BJ (cell line): ENCODE data around the gene CFAP97D1. TPM values are rescaled to one million over a fixed set of nuclear protein-coding genes. Genes with fewer than 3 reads are reported as not detected.

Experiments used
- CTCF ChIA-PET: fragments of 350-600 bp; formaldehyde crosslinking; extraction: SDS; loops from one replicate; lab custom pipeline; 2021; ENCODE audit warnings: antibody characterized with exemption, inconsistent platforms; lab: Yijun Ruan, JAX
- POLR2A ChIA-PET: fragments of 300-600 bp; sonication (Branson Sonifier 250); formaldehyde crosslinking; extraction: SDS; loops from one replicate; lab custom pipeline; 2021; ENCODE audit warnings: antibody characterized with exemption; lab: Charles Lee
- DNase-seq: peaks from one replicate; pipeline ENCODE4 v3.0.0-alpha.2; 2011; ENCODE audit warnings: low read depth
- H3K27me3 ChIP-seq: 2 replicates; pipeline ENCODE4 v1.6.0; 2011; ENCODE audit warnings: low read length; ENCODE audit not compliant: control insufficient read depth, insufficient read depth
- H3K36me3 ChIP-seq: 2 replicates; pipeline ENCODE4 v1.5.1; 2011; ENCODE audit warnings: low read length; ENCODE audit not compliant: control insufficient read depth, insufficient read depth
- H3K4me3 ChIP-seq: 2 replicates; pipeline ENCODE4 v1.5.1; 2011; ENCODE audit warnings: low read depth, mild to moderate bottlenecking, control low read depth, low read length
- CTCF ChIP-seq: IDR thresholded peaks from 2 replicates; pipeline ENCODE4 v1.5.1; 2011; ENCODE audit warnings: low read depth, mild to moderate bottlenecking, control low read depth, inconsistent platforms, low read length, moderate library complexity; ENCODE audit not compliant: insufficient read depth
- polyA plus RNA-seq: library from polyadenylated mRNA; depleted of rRNA; stranded (reverse); fragments of >200 nt; gene quantifications from 2 replicates; pipeline ENCODE4 v1.2.3, GENCODE V29; 2011

The CFAP97D1 gene
- polyA plus RNA-seq, 1 experiment: not detected

GRCh38 chr17:43757171-43757660 lies 23.0 kb upstream of the CFAP97D1 start:
- ChIA-PET POLR2A (no interaction called here), CTCF (interaction anchor here (0.7 to 19.9 kb wide), 3 partner anchors 10 to 57 kb away, joined by 3 to 784 read pairs (median 20); no protein-coding TSS in a partner anchor)
- DNase-seq: no peak
- no peak for TF ChIP-seq CTCF
- peaks cover 21% of the 10 kb centered on the region for H3K27me3 ChIP-seq
- H3K4me3 ChIP-seq: no peak overlapping the region
- H3K36me3 ChIP-seq: no peaks in the 10 kb centered on the region

GRCh38 chr17:43758086-43758485 lies 22.1 kb upstream of the CFAP97D1 start:
- Histone ChIP-seq H3K36me3 (no peaks in the 10 kb centered on the region), H3K27me3 (peaks cover 21% of the 10 kb centered on the region), H3K4me3 (no peak overlapping the region)
- CTCF ChIA-PET: interaction anchor here (0.7 to 19.9 kb wide), 5 partner anchors 9 to 58 kb away, joined by 3 to 784 read pairs (median 12); no protein-coding TSS in a partner anchor
- TF ChIP-seq CTCF: no peak
- DNase-seq: no peak
- POLR2A ChIA-PET: no interaction called here

- H3K4me3 ChIP-seq: no peak within 1 kb of the TSS
- DNase-seq: no peak
- TF ChIP-seq CTCF: no peak
- POLR2A ChIA-PET: no interaction called here
- H3K36me3 ChIP-seq: no peaks in the 10 kb centered on the region
- H3K27me3 ChIP-seq: peaks cover 21% of the 10 kb centered on the region
- CTCF ChIA-PET: interaction anchor here (0.7 to 19.9 kb wide), 9 partner anchors 8 to 972 kb away, joined by 3 to 784 read pairs (median 10); no protein-coding TSS in a partner anchor
Observed at GRCh38 chr17:43758497-43759174, 21.6 kb upstream of the CFAP97D1 start, which contains the start of gene SOST. Gene SOST, minus strand, starts transcription at chr17:43758791. Its CDS starts 50 bp downstream, at chr17:43758741.

GRCh38 chr17:43759836-43760235 lies 20.4 kb upstream of the CFAP97D1 start:
- Histone ChIP-seq H3K27me3 (peaks cover 18% of the 10 kb centered on the region), H3K4me3 (no peak overlapping the region), H3K36me3 (no peaks in the 10 kb centered on the region)
- ChIA-PET POLR2A (no interaction called here), CTCF (interaction anchor here (0.6 to 19.9 kb wide), 24 partner anchors 10 to 251 kb away, joined by 3 to 784 read pairs (median 4); no protein-coding TSS in a partner anchor)
- no peak for TF ChIP-seq CTCF
- DNase-seq: no peak

GRCh38 chr17:43760254-43760852 lies 19.9 kb upstream of the CFAP97D1 start:
- Histone ChIP-seq H3K27me3 (peaks cover 18% of the 10 kb centered on the region), H3K4me3 (no peak overlapping the region), H3K36me3 (no peaks in the 10 kb centered on the region)
- TF ChIP-seq CTCF: peak; percentile 99
- POLR2A ChIA-PET: no interaction called here
- CTCF ChIA-PET: interaction anchor here (0.6 to 19.9 kb wide), 37 partner anchors 9 to 1137 kb away, joined by 3 to 784 read pairs (median 4); no protein-coding TSS in a partner anchor
- peak; percentile 50 for DNase-seq
